ENCODE data around the gene SLC36A1. TPM values are rescaled to one million over a fixed set of nuclear protein-coding genes. Genes with fewer than 3 reads are reported as not detected.

The SLC36A1 gene
- polyA plus RNA-seq, 1 donor (not counting 4 experiments of a cell fraction or from before 2014, with no cell fraction given) = 9.6 TPM

DNA sequence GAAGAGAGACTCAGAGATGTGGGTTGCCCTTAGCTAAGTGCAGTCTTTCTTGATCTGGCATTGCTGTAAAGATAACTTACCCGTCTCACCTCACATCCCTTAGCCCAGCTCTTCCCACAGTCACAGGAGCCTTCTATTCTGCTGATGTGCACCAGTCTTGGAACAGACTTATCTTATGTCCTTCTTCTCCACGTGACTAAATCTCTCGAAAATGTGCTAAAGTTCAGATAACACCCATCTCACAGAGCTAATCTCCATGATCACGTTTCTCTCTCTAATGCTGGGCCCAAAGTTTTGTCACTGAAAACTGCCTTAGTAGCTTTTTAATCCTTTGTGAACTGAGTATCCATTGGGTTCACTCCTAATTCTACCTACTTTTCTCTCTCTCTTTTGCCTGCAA, 16.7 kb downstream of the SLC36A1 start:
- FAIRE-seq (no peak), DNase-seq (ENCODE audit: low read depth, low spot score) (no peak)
- H3K4me2 ChIP-seq (ENCODE audit: control insufficient read depth, extremely low read depth, insufficient read depth, low read depth, low read length) = no peak overlapping the region
- dilution Hi-C loops (cut with MboI; ENCODE audit: extremely low pct_ligation_motif_present, low sequenced_read_pairs) = no loop called here
- TF ChIP-seq EZH2 (IDR thresholded peaks at IDR 0.05; ENCODE audit: low read length) = no peak
- TF ChIP-seq, protein P1, sequence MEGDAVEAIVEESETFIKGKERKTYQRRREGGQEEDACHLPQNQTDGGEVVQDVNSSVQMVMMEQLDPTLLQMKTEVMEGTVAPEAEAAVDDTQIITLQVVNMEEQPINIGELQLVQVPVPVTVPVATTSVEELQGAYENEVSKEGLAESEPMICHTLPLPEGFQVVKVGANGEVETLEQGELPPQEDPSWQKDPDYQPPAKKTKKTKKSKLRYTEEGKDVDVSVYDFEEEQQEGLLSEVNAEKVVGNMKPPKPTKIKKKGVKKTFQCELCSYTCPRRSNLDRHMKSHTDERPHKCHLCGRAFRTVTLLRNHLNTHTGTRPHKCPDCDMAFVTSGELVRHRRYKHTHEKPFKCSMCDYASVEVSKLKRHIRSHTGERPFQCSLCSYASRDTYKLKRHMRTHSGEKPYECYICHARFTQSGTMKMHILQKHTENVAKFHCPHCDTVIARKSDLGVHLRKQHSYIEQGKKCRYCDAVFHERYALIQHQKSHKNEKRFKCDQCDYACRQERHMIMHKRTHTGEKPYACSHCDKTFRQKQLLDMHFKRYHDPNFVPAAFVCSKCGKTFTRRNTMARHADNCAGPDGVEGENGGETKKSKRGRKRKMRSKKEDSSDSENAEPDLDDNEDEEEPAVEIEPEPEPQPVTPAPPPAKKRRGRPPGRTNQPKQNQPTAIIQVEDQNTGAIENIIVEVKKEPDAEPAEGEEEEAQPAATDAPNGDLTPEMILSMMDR (optimal IDR thresholded peaks at IDR 0.05 in 1 of 3, IDR thresholded peaks at IDR 0.05 in 1 of 3, conservative IDR thresholded peaks at IDR 0.05 in 1 of 3; ENCODE audit: extremely low read depth in 1 of 3, insufficient read depth in 2 of 3, low read length in 3 of 3) = no peak
- no peaks in the 10 kb centered on the region for H3K9me3 ChIP-seq (ENCODE audit: control insufficient read depth, low read depth, low read length)
- H2AFZ ChIP-seq (ENCODE audit: control insufficient read depth, low read length) = no peak overlapping the region
- H3K36me3 ChIP-seq (ENCODE audit: control insufficient read depth in 2 of 2, extremely low read depth in 1 of 2, insufficient read depth in 2 of 2, low read length in 2 of 2) = peaks cover 2 to 15% of the 10 kb centered on the region in 2 experiments
- H3K27ac ChIP-seq (ENCODE audit: control insufficient read depth, insufficient read depth, low read length) = no peak overlapping the region
- no peaks in the 10 kb centered on the region for H4K20me1 ChIP-seq (ENCODE audit: control insufficient read depth, extremely low read depth, insufficient read depth, low read length)
- H3K9ac ChIP-seq (ENCODE audit: control insufficient read depth, extremely low read depth, insufficient read depth, low read length) = no peak overlapping the region
- no peaks in the 10 kb centered on the region for H3K9me1 ChIP-seq (ENCODE audit: control insufficient read depth, extremely low read depth, insufficient read depth, low read length)
- H3K79me2 ChIP-seq (ENCODE audit: control insufficient read depth, insufficient read depth, low read length) = no peaks in the 10 kb centered on the region
- H3K4me1 ChIP-seq (ENCODE audit: control insufficient read depth, extremely low read depth, insufficient read depth, low read length) = no peaks in the 10 kb centered on the region
- no peak overlapping the region for H3K4me3 ChIP-seq (ENCODE audit: control insufficient read depth in 2 of 3, extremely low read depth in 1 of 3, insufficient read depth in 2 of 3, low read depth in 1 of 3, low read length in 3 of 3)
- no peaks in the 10 kb centered on the region for H3K27me3 ChIP-seq (ENCODE audit: control insufficient read depth, extremely low read depth, insufficient read depth, low read length)

DNA sequence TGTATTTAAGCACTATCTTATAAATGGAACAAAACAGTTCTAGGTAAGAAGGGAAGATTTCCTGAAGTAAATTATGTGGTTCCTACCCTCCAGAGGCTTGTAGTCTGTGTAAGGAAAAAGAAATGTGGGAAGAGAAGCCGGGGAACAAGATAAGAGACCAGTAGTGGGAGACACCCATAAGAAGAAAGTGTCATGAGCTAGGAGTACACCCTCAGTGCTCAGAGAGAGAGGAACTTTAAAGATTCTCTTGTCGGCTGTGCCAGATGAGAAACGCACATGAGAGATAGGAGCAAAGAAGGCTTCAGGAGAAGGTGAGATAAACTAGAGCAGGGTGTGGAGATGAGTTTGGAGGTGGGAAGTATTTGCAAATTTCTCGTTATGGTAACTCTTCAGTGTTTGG, 18.1 kb downstream of the SLC36A1 start:
- H3K4me1 ChIP-seq (ENCODE audit: control insufficient read depth, extremely low read depth, insufficient read depth, low read length) = no peaks in the 10 kb centered on the region
- no peaks in the 10 kb centered on the region for H3K27me3 ChIP-seq (ENCODE audit: control insufficient read depth, extremely low read depth, insufficient read depth, low read length)
- H3K9me1 ChIP-seq (ENCODE audit: control insufficient read depth, extremely low read depth, insufficient read depth, low read length) = no peaks in the 10 kb centered on the region
- H3K27ac ChIP-seq (ENCODE audit: control insufficient read depth, insufficient read depth, low read length) = no peak overlapping the region
- peaks cover 2 to 15% of the 10 kb centered on the region in 2 experiments for H3K36me3 ChIP-seq (ENCODE audit: control insufficient read depth in 2 of 2, extremely low read depth in 1 of 2, insufficient read depth in 2 of 2, low read length in 2 of 2)
- H3K4me2 ChIP-seq (ENCODE audit: control insufficient read depth, extremely low read depth, insufficient read depth, low read depth, low read length) = no peak overlapping the region
- H3K4me3 ChIP-seq (ENCODE audit: control insufficient read depth in 2 of 3, extremely low read depth in 1 of 3, insufficient read depth in 2 of 3, low read depth in 1 of 3, low read length in 3 of 3) = no peak overlapping the region
- no peak overlapping the region for H3K9ac ChIP-seq (ENCODE audit: control insufficient read depth, extremely low read depth, insufficient read depth, low read length)
- no peaks in the 10 kb centered on the region for H3K79me2 ChIP-seq (ENCODE audit: control insufficient read depth, insufficient read depth, low read length)
- FAIRE-seq (no peak), DNase-seq (ENCODE audit: low read depth, low spot score) (no peak)
- no peaks in the 10 kb centered on the region for H3K9me3 ChIP-seq (ENCODE audit: control insufficient read depth, low read depth, low read length)
- TF ChIP-seq EZH2 (IDR thresholded peaks at IDR 0.05; ENCODE audit: low read length) = no peak
- TF ChIP-seq, protein P1 (optimal IDR thresholded peaks at IDR 0.05 in 1 of 3, IDR thresholded peaks at IDR 0.05 in 1 of 3, conservative IDR thresholded peaks at IDR 0.05 in 1 of 3; ENCODE audit: extremely low read depth in 1 of 3, insufficient read depth in 2 of 3, low read length in 3 of 3) = no peak
- dilution Hi-C loops (cut with MboI; ENCODE audit: extremely low pct_ligation_motif_present, low sequenced_read_pairs) = no loop called here
- no peak overlapping the region for H2AFZ ChIP-seq (ENCODE audit: control insufficient read depth, low read length)
- H4K20me1 ChIP-seq (ENCODE audit: control insufficient read depth, extremely low read depth, insufficient read depth, low read length) = no peaks in the 10 kb centered on the region
